Uterus (tissue), 4 donors: ENCODE data around the gene CHST11. TPM values are rescaled to one million over a fixed set of nuclear protein-coding genes. Genes with fewer than 3 reads are reported as not detected.
A peak's percentile ranks its signal among the peaks of the same experiment; 100 is the strongest.

Source experiments
- DNase-seq, 2 donors: peaks; one replicate each; pipeline ENCODE4 v3.0.0-alpha.2; 2019 to 2020
- H3K27ac ChIP-seq, 2 donors: fragments of 200-600 bp; sonication (generic); 1 replicate in 1 of 2; 2 replicates in 1 of 2; pipeline ENCODE4 v1.5.1; 2016 to 2018
- H3K27me3 ChIP-seq, 2 donors: fragments of 200-600 bp; sonication (generic); one replicate each; pipeline ENCODE4 v1.5.1; 2018 to 2019; ENCODE audit warnings: control low read depth in 1 of 2
- H3K36me3 ChIP-seq, 2 donors: fragments of 200-600 bp; sonication (generic); one replicate each; pipeline ENCODE4 v1.5.1; 2019; ENCODE audit warnings: control low read depth in 1 of 2
- H3K4me1 ChIP-seq, 2 donors: fragments of 200-600 bp; sonication (generic); one replicate each; pipeline ENCODE4 v1.5.1; 2018 to 2019; ENCODE audit warnings: control low read depth in 1 of 2
- H3K4me3 ChIP-seq, 2 donors: fragments of 200-600 bp; sonication (generic); 1 replicate in 1 of 2; 2 replicates in 1 of 2; pipeline ENCODE4 v1.5.1; 2018 to 2019; ENCODE audit warnings: mild to moderate bottlenecking in 1 of 2
- H3K9me3 ChIP-seq, 2 donors: fragments of 200-600 bp; sonication (generic); one replicate each; pipeline ENCODE4 v1.5.1; 2019; ENCODE audit warnings: control low read depth in 1 of 2
- CTCF ChIP-seq, 4 experiments: fragments of 200-600 bp in 2 of 4; fragments of 450-650 bp in 2 of 4; sonication (generic) in 2 of 4; IDR thresholded peaks; one replicate each; pipeline ENCODE4 v1.5.1; 2016 to 2019; ENCODE audit warnings: antibody characterized with exemption in 4 of 4, mild to moderate bottlenecking in 2 of 4, moderate library complexity in 1 of 4
- POLR2A ChIP-seq, 2 donors: fragments of 450-650 bp; IDR thresholded peaks; one replicate each; pipeline ENCODE4 v1.6.1; 2016; ENCODE audit warnings: antibody characterized with exemption in 2 of 2, mild to moderate bottlenecking in 1 of 2, moderate library complexity in 1 of 2
- intact Hi-C: fragments of 100-400 bp; cut with DNase I; formaldehyde crosslinking; loops from one replicate; pipeline ENCODE4 v1.15.1; 2023; ENCODE audit warnings: low total_unique reads
- total RNA-seq, 4 donors: library from RNA; depleted of rRNA in 3 of 4; stranded (reverse); fragments of >200 nt in 3 of 4; gene quantifications; one replicate each; pipeline versions ENCODE4 v1.1.0 to v1.2.4, GENCODE V29; 2014 to 2023
- donor health status: DM: yes; HTN: yes; CAD: no.

Gene CHST11
- total RNA-seq, 4 donors from 2014 or later, result 21.0 to 82.1 (median 58.7) TPM

- intact Hi-C loops, result no loop called here
- DNase-seq, result no peak
- H3K4me3 ChIP-seq, result no peak overlapping the region
Observed at GRCh38 chr12:104664351-104664750, 207.6 kb downstream of the CHST11 start.

GRCh38 chr12:104665296-104665695 lies 208.5 kb downstream of the CHST11 start:
- no peak overlapping the region for H3K4me3 ChIP-seq
- no peak for DNase-seq
- peak overlapping the region in 1 of 2 donors; percentile 47 for H3K27ac ChIP-seq
- intact Hi-C loops, result no loop called here
- no peaks in the 10 kb centered on the region for H3K27me3 ChIP-seq
- H3K4me1 ChIP-seq, result peaks cover 9 to 14% of the 10 kb centered on the region in 2 donors
- H3K36me3 ChIP-seq, result no peaks in the 10 kb centered on the region
- TF ChIP-seq CTCF (IDR thresholded peaks at IDR 0.05), result no peak
- no peak for TF ChIP-seq POLR2A (IDR thresholded peaks at IDR 0.05)
- H3K9me3 ChIP-seq, result no peaks in the 10 kb centered on the region

More at GRCh38 chr12:104664351-104664750, 207.6 kb downstream of the CHST11 start:
- Histone ChIP-seq H3K36me3 (no peaks in the 10 kb centered on the region), H3K27ac (peak overlapping the region in 1 of 2 donors; percentile 47), H3K9me3 (no peaks in the 10 kb centered on the region), H3K27me3 (no peaks in the 10 kb centered on the region), H3K4me1 (peaks cover 6% of the 10 kb centered on the region in 2 donors)
- TF ChIP-seq CTCF (IDR thresholded peaks at IDR 0.05) (no peak), POLR2A (IDR thresholded peaks at IDR 0.05) (no peak)

- H3K4me3 ChIP-seq, result no peak overlapping the region
- no peaks in the 10 kb centered on the region for H3K9me3 ChIP-seq
- no peaks in the 10 kb centered on the region for H3K36me3 ChIP-seq
- no peaks in the 10 kb centered on the region for H3K27me3 ChIP-seq
- peaks cover 13 to 24% of the 10 kb centered on the region in 2 donors for H3K4me1 ChIP-seq
- H3K27ac ChIP-seq, result peak overlapping the region in 1 of 2 donors; percentile 69
- intact Hi-C loops, result no loop called here
- TF ChIP-seq POLR2A (IDR thresholded peaks at IDR 0.05) (no peak), CTCF (IDR thresholded peaks at IDR 0.05) (no peak)
- DNase-seq, result peak; percentile 74 to 83
Observed at GRCh38 chr12:104667139-104667538, 210.4 kb downstream of the CHST11 start.

- Histone ChIP-seq H3K4me1 (peaks cover 16 to 27% of the 10 kb centered on the region in 2 donors), H3K27me3 (no peaks in the 10 kb centered on the region), H3K36me3 (no peaks in the 10 kb centered on the region), H3K9me3 (no peaks in the 10 kb centered on the region), H3K27ac (peak overlapping the region; percentile 54 to 69), H3K4me3 (no peak overlapping the region)
- peak; percentile 64 to 75 for DNase-seq
- TF ChIP-seq CTCF (IDR thresholded peaks at IDR 0.05) (no peak), POLR2A (IDR thresholded peaks at IDR 0.05) (no peak)
- intact Hi-C loops, result no loop called here
Observed at GRCh38 chr12:104668274-104668718, 211.5 kb downstream of the CHST11 start.

GRCh38 chr12:104669089-104669721 lies 212.5 kb downstream of the CHST11 start:
- H3K4me1 ChIP-seq, result peaks cover 16 to 27% of the 10 kb centered on the region in 2 donors
- no peaks in the 10 kb centered on the region for H3K9me3 ChIP-seq
- TF ChIP-seq CTCF (IDR thresholded peaks at IDR 0.05) (peak in 3 of 4 experiments; percentile 15 to 25 (median 25)), POLR2A (IDR thresholded peaks at IDR 0.05) (no peak)
- peak overlapping the region; percentile 58 to 69 for H3K27ac ChIP-seq
- no peaks in the 10 kb centered on the region for H3K27me3 ChIP-seq
- H3K4me3 ChIP-seq, result no peak overlapping the region
- no peaks in the 10 kb centered on the region for H3K36me3 ChIP-seq
- DNase-seq, result peak; percentile 46 to 48
- intact Hi-C loops, result no loop called here
